NCI-H2081 (cell line): Measurements from ENCODE around the gene MTFP1.
"Not testable (repeated sequence)": the region's sequence is repeated elsewhere in the genome, so short reads cannot be mapped to it uniquely, and the experiment has no call there.

ENCODE experiments used
- DNase-seq, 2 experiments: peaks; one replicate each; lab custom pipeline; 2025; lab: John Stamatoyannopoulos, UW

MTFP1 gene

GRCh38 chr22:30402028-30402765, 23.4 kb upstream of the MTFP1 start:
- no peak for DNase-seq

- not testable (repeated sequence) for DNase-seq
Observed at GRCh38 chr22:30402766-30403104, 22.8 kb upstream of the MTFP1 start.

DNA sequence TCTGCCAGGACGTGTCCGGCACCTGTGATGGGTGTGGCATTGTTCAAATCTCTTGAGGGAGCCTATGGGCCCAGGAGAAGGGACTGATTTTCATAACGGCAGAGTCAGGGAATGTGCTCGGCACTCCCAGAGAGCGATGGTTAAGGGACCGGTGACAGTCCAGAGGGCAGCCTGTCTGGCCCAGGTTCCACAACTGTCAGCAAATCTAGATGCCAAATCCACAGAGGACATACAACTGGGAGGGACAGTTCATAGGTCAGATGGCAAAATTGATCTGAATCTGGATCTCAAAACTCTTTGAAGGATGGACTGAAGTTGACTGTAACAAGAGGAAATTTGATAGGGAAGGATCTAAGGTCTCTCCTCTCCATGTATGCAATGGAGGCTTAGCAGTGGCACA, 21.3 kb upstream of the MTFP1 start:
- no peak for DNase-seq

GRCh38 chr22:30405731-30406130, 19.8 kb upstream of the MTFP1 start:
- no peak for DNase-seq

DNA sequence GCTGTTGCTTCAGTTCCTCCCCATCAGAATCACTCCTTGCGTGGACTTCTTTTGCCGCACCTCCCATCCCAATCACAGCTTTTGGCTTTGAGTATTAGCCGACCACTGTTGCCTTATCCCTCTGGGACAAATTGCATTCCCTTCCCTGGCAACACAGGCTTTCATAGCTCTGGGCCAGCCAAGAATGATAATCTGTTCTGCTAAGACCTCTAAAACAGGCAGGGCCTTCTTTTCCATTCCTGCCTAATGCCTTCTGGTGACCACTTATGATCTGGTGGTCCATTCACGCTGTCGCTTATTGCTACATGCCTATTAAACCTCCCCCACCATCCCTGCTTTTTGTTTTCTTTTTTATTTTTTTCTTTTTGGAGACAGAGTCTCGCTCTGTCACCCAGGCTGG, 19.2 kb upstream of the MTFP1 start:
- DNase-seq: no peak

DNA sequence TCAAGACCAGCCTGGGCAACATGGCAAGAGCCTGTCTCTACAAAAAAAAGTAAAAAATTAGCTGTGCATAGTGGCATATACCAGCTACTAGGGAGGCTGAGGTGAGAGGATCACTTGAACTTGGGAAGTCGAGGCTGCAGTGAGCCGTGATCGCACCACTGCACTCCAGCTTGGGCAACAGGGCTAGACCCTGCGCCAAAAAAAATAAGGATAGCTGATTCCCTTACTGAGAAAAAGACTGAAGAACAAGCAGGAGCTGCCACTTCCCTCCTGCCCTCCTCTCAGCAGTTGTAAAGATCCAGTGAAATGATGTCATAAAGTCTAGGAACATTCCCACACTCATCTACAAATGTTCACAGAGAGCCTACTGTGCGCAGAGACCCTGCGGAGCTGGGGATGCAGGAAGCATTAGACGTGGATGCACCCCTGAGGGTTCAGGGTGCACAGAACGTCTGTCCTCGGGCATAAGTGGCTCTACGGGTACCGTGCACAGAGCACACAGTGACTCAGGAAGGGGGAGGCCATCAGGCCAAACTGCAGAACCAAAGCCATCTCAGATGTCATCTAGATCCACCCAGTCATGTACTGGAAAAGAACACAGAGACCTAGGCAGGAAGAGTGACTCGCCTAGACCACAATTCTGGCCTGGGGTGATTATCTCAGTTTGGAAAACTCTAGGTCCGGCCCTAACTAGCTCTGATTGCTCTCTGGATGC, 17.0 kb upstream of the MTFP1 start:
- DNase-seq: no peak

- DNase-seq: no peak
Observed at GRCh38 chr22:30411780-30412179, 13.8 kb upstream of the MTFP1 start.

- DNase-seq: no peak
Observed at GRCh38 chr22:30413001-30413400, 12.6 kb upstream of the MTFP1 start.

DNA sequence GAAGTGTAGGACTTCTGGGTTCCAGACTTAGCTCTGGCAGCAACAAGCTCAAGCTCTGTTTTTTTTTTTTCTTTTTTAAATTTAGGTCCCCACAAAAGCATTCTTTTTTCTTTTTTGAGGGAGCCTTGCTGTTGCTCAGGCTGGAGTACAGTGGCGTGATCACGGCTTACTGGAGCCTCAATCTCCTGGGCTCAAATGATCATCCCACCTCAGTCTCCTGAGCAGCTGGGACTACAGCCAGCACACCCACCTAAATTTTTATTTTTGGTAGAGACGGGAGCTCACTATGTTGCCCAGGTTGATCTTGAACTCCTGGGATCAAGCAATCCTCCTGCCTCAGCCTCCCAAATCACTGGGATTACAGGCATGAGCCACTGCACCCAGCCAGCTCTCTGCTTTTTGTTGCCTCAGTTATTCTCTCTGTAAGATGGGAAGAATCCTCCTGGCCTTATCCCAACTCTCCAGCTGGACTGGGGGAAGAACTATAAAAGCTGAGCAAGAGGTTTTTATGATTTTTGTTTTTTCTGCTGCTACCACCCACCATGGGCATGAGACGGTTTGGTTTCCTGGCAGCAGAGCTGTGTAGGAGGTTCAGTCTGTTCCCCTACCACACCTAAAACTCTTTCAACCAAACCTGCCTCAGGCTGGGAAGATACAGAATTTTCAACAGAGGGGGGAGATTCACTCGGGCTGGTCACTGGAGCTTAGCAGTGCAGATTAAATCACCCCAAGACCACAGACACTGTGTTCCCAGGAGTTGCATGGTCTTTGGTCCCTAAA, 11.6 kb upstream of the MTFP1 start:
- no peak for DNase-seq

DNA sequence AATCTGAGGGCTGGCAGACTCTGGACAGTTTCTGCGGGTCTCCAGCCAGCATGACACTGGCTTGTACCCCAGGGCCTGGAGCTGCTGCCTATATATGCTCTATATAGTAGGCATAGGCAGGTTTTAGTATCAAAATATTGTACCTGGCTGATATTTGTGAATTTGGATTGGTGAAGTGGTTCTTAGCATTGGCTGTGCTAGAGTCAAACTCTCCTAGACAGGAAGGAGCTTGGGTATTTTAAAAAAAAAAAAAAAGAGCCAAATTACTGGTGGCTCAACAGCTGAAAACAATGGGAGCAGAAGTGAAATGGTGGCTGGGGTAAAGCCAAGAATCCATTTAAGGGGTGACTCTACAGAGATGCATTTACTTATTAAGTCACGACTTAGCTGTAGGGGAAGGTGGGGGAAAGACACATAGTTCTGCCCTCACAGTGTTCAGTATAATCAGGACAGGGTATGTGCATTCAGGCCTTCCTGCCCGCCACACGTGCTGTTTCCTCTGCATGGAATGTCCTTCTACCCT, 11.0 kb upstream of the MTFP1 start:
- DNase-seq: no peak

DNA sequence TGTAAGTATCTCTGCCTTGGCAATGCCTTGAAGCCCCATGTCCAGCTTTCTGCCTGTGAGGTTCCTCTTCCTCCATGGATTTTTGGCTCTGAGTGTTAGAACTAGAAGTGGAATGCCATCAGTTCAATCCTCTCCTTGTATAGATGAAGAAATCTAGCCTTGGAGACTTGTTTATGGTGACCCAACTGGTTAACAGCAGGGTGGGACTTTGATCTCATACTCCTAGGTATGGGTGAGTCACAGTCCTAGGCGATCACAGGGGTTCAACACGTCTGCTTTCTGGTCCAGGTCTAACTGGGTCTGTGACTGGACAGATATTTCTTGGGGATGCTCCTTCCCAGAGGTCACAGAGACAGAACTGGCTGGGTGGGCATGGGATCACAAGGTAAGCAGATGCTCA, 9.2 kb upstream of the MTFP1 start:
- DNase-seq: no peak

DNA sequence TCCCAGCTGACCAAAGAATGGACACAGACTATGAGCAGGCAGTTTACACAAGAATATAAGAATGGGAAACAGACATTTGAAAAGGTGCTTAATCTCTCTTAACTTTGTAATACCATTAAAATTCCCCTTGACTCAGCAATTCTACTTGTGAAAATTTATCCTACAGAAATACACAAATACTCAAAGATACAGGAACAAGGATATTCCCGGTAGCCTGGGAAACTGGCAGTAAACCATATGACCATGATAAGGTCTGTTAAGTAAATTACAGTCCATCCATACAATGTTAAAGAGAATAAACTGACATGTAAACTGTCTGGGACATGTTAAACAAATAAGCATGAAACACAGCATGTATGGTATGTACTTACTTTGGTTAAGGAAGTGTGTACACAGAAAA, 8.7 kb upstream of the MTFP1 start:
- DNase-seq: no peak

GRCh38 chr22:30420347-30421125, 5.0 kb upstream of the MTFP1 start:
- no peak for DNase-seq

DNA sequence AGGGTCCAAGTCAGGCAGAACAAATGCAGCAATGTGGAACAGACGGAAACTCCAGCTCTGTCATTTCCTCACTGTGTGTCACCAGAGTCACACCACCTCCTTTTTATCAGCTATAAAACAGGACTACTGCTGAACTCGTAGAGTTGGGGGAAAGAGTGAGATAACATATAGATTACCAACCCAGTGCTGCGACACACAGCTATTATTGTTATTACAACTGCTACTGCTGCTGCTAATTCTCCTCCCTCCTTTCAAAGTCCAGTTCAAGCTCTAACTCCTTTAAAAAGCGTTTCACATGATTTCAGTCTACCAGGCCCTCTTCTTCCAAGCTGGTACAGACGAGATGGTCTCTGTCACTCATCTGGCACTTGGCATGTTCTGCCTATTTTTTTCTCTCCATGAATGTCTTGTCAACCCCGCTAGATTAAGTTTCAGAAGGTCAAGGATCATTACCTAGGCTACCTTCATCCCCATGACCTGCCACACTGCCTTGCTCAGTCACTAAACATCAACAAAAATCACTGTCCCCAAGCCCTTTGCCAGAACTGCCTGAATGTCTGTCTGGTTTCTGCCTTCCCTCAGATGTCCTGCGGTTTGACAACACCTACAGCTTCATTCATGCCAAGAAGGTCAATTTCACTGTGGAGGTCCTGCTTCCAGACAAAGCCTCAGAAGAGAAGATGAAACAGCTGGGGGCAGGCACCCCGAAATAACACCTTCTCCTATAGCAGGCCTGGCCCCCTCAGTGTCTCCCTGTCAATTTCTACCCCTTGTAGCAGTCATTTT, 3.7 kb upstream of the MTFP1 start:
- no peak for DNase-seq

DNA sequence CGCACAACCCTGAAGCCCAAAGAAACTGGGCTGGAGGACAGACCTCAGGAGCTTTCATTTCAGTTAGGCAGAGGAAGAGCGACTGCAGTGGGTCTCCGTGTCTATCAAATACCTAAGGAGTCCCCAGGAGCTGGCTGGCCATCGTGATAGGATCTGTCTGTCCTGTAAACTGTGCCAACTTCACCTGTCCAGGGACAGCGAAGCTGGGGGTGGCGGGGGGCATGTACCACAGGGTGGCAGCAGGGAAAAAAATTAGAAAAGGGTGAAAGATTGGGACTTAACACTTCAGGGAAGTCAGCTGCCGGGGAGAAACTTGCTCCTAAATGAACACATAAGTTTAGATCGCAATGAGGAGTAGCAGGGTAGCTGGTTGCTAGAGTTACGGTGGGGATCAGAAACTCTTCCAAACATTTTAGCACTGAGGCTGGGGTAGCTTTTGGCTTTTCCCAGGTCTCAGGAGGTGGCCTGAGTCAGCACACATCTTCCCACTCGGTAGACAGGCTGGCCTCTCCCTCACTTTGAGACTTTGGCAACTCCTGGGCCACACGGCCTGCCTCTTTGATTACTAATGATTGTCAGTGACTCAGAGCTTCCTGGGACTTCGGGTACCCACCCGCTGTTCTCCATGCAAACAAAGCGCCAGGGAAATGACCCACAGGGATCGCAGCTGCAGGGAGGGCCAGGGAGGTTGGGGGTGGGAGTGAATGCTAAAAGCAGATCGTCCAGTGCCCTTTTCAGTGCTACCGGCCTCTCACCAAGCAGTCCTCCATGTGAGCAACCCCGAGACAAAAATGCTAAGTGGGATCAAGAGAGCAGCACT, 2.9 kb upstream of the MTFP1 start:
- DNase-seq: peak; percentile 40 to 70

DNA sequence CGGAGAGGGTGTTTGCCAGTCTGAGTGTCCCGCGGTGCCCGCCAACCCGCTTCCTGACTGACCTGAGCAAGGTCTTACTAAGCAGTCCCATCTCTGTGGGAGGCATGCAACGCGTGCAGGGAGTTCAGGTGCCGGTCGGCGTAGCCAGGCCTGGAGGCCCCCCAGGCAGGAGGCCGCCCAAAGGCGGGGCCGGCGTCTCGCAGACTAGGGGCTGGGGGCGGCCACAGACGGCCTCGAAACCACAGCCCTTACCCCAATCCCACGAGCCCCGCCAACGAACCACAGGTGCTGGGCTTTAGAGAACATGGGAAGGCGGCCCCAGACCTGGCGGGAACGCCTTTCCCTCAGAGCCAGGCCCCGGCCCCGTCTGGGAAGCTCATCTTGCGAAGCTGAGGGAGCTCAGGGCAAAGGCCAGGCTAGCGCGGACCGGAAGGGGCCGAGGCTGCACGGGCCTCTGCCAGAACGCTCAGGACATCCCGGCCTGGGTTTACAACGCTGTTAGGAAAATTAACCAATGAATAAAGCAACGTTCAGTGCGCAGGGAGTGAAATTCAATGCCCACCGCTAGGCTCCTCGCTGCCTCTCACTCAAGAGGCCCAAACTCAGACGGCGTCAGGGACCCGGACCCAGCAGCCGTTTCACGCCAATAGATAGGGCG, 2.1 kb upstream of the MTFP1 start:
- peak; percentile 38 to 47 for DNase-seq

GRCh38 chr22:30423959-30424533, 1.5 kb upstream of the MTFP1 start:
- DNase-seq: peak; percentile 96 to 99

GRCh38 chr22:30424534-30425326, 838 bp upstream of the MTFP1 start:
- DNase-seq: peak in 1 of 2 experiments; percentile 36

- DNase-seq: no peak
Observed at GRCh38 chr22:30425327-30425615, 297 bp upstream of the MTFP1 start.
